Endothelial cell of umbilical vein (primary cell): Measurements from ENCODE around the gene NR2E3. TPM values are rescaled to one million over a fixed set of nuclear protein-coding genes. Genes with fewer than 3 reads are reported as not detected.
A peak's percentile ranks its signal among the peaks of the same experiment; 100 is the strongest.

Source experiments
- BruUV-seq: library from RNA; stranded (reverse); fragments of 400-500 nt; replicated peaks from 2 replicates; lab custom pipeline; 2021; lab: Mats Ljungman, UMichigan
- CTCF ChIA-PET: fragments of 300-600, 350-600 bp; sonication (Branson Sonifier 250); formaldehyde crosslinking; loops from one replicate; lab custom pipeline; 2021; ENCODE audit warnings: antibody characterized with exemption, inconsistent platforms; lab: Charles Lee
- POLR2A ChIA-PET: fragments of 300-600, 350-600 bp; sonication (Branson Sonifier 250); formaldehyde crosslinking; loops from one replicate; lab custom pipeline; 2021; ENCODE audit warnings: antibody characterized with exemption, inconsistent platforms; lab: Charles Lee
- DNase-seq: peaks from one replicate; pipeline ENCODE4 v3.0.0-alpha.2; 2011; ENCODE audit warnings: low read depth, low spot score
- FAIRE-seq: peaks from 2 replicates; lab custom pipeline; 2011; peaks lifted over from hg19 to GRCh38; lab: Jason Lieb, UNC
- H2AFZ ChIP-seq: 2 replicates; pipeline ENCODE4 v1.6.0; 2012; ENCODE audit warnings: low read depth, low read length, control low read depth, inconsistent platforms
- H3K27ac ChIP-seq: 2 replicates; pipeline ENCODE4 v1.5.1; 2011; ENCODE audit warnings: low read depth, mild to moderate bottlenecking, control low read depth, low read length, moderate library complexity; ENCODE audit not compliant: insufficient read depth
- H3K27me3 ChIP-seq, 2 experiments: 2 replicates each; pipeline versions ENCODE4 v1.6.0 to v1.6.1; 2011; ENCODE audit warnings: low read length in 2 of 2, mixed read lengths in 1 of 2; ENCODE audit not compliant: control insufficient read depth in 2 of 2, insufficient read depth in 2 of 2
- H3K36me3 ChIP-seq, 2 experiments: 2 replicates in 1 of 2; 3 replicates in 1 of 2; pipeline ENCODE4 v1.5.1; 2011; ENCODE audit warnings: low read length in 2 of 2, mild to moderate bottlenecking in 1 of 2, moderate library complexity in 1 of 2; ENCODE audit not compliant: control insufficient read depth in 2 of 2, insufficient read depth in 2 of 2; ENCODE audit errors: extremely low read depth in 1 of 2
- H3K4me1 ChIP-seq: 3 replicates; pipeline ENCODE4 v1.5.1; 2011; ENCODE audit warnings: mild to moderate bottlenecking, low read length; ENCODE audit not compliant: control insufficient read depth, insufficient read depth; ENCODE audit errors: extremely low read depth
- H3K4me2 ChIP-seq: 2 replicates; pipeline ENCODE4 v1.6.1; 2011; ENCODE audit warnings: low read length, control low read depth, mixed read lengths; ENCODE audit not compliant: insufficient read depth
- H3K4me3 ChIP-seq, 3 experiments: fragments of 200-600 bp in 1 of 3; sonication (generic), shearing (Covaris generic) in 1 of 3; replicated peaks in 1 of 3; 2 replicates each; pipeline ENCODE4 v1.5.1; 2011 to 2016; ENCODE audit warnings: control low read depth in 3 of 3, low read length in 3 of 3, mild to moderate bottlenecking in 2 of 3, inconsistent platforms in 1 of 3, low read depth in 1 of 3, moderate library complexity in 1 of 3; ENCODE audit not compliant: insufficient read depth in 1 of 3
- H3K79me2 ChIP-seq: 2 replicates; pipeline ENCODE4 v1.6.0; 2012; ENCODE audit warnings: low read length, inconsistent platforms; ENCODE audit not compliant: control insufficient read depth, insufficient read depth
- H3K9ac ChIP-seq: replicated peaks from 2 replicates; pipeline ENCODE3; 2011; ENCODE audit warnings: low read length, control low read depth; ENCODE audit not compliant: insufficient read depth; ENCODE audit errors: extremely low read depth
- H3K9me1 ChIP-seq: replicated peaks from 3 replicates; pipeline ENCODE4 v1.6.0; 2011; ENCODE audit warnings: mild to moderate bottlenecking, low read length; ENCODE audit not compliant: control insufficient read depth, insufficient read depth; ENCODE audit errors: extremely low read depth
- H3K9me3 ChIP-seq: replicated peaks from 2 replicates; pipeline ENCODE4 v1.5.1; 2012; ENCODE audit warnings: low read length, inconsistent platforms; ENCODE audit not compliant: control insufficient read depth, insufficient read depth
- H4K20me1 ChIP-seq: replicated peaks from 2 replicates; pipeline ENCODE3; 2011; ENCODE audit warnings: mild to moderate bottlenecking, low read length; ENCODE audit not compliant: control insufficient read depth, insufficient read depth; ENCODE audit errors: extremely low read depth
- JUN ChIP-seq: IDR thresholded peaks from 2 replicates; pipeline ENCODE4 v1.6.1; 2011; ENCODE audit warnings: borderline replicate concordance, low read depth; ENCODE audit not compliant: insufficient read length, insufficient read depth
- MYC ChIP-seq: IDR thresholded peaks from one replicate; pipeline ENCODE4 v1.6.1; 2011; ENCODE audit warnings: mild to moderate bottlenecking, low read depth, low read length
- POLR2AphosphoS5 ChIP-seq: IDR thresholded peaks from 2 replicates; pipeline ENCODE4 v1.6.1; 2012; ENCODE audit warnings: low read depth, mild to moderate bottlenecking, control low read depth, low read length, moderate library complexity; ENCODE audit not compliant: insufficient read depth
- dilution Hi-C: fragments of 300-500 bp; cut with MboI; formaldehyde crosslinking; loops from one replicate; pipeline ENCODE4 v1.15.0; 2019; ENCODE audit warnings: low sequenced_read_pairs; ENCODE audit not compliant: extremely low pct_ligation_motif_present
- intact Hi-C: fragments of 100-400 bp; cut with micrococcal nuclease; formaldehyde crosslinking; loops from one replicate; pipeline ENCODE4 v1.10.0; 2022
- polyA plus RNA-seq, 4 experiments: library from polyadenylated mRNA; depleted of rRNA in 3 of 4; stranded (reverse) in 3 of 4; unstranded in 1 of 4; fragments of >200 nt; gene quantifications; 2 replicates each; pipeline versions ENCODE4 v1.2.1 to v1.2.3, GENCODE V29; 2011 to 2012; ENCODE audit warnings: missing spikeins in 1 of 4
- total RNA-seq: library from RNA; stranded (reverse); gene quantifications from 2 replicates; pipeline ENCODE4 v1.2.3, GENCODE V29; 2021
- TF ChIP-seq, protein P1 (sequence below), 2 donors: IDR thresholded peaks; 1 replicate in 1 of 2; 2 replicates in 1 of 2; pipeline ENCODE4 v1.5.1; 2011; ENCODE audit warnings: low read length in 2 of 2, mild to moderate bottlenecking in 2 of 2, moderate library complexity in 2 of 2, control low read depth in 1 of 2, inconsistent platforms in 1 of 2, low read depth in 1 of 2; ENCODE audit not compliant: insufficient read depth in 1 of 2; ENCODE audit errors: extremely low read depth in 1 of 2
- TF ChIP-seq, protein P2 (sequence below): IDR thresholded peaks from 2 replicates; pipeline ENCODE4 v1.6.1; 2011; ENCODE audit not compliant: insufficient read depth, insufficient read length

NR2E3 gene
- total and polyA plus RNA-seq, 2 donors (not counting 3 experiments of a cell fraction or from before 2014, with no cell fraction given), result 0.04 to 0.38 TPM

DNA sequence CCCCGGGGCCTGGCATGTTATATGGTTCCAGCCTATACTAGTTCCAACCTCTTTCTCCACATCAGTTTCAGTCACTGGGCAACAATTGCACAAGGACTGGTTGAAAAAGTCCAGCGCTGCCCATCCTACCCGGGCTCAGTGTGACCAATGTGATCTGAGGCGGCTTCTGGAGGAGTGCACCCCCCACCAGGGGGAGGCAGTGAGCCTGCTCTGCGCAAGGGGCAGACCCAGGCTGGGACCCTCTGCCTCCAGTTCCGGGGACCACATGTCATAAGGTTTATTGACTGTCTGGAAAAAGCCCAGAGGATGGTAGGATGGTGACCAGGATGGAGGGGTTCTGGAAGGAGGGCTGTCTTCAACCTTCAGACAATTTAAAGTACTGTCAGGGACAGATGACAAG lies 25.6 kb upstream of the NR2E3 start:
- FAIRE-seq, result no peak
- TF ChIP-seq, protein P1, sequence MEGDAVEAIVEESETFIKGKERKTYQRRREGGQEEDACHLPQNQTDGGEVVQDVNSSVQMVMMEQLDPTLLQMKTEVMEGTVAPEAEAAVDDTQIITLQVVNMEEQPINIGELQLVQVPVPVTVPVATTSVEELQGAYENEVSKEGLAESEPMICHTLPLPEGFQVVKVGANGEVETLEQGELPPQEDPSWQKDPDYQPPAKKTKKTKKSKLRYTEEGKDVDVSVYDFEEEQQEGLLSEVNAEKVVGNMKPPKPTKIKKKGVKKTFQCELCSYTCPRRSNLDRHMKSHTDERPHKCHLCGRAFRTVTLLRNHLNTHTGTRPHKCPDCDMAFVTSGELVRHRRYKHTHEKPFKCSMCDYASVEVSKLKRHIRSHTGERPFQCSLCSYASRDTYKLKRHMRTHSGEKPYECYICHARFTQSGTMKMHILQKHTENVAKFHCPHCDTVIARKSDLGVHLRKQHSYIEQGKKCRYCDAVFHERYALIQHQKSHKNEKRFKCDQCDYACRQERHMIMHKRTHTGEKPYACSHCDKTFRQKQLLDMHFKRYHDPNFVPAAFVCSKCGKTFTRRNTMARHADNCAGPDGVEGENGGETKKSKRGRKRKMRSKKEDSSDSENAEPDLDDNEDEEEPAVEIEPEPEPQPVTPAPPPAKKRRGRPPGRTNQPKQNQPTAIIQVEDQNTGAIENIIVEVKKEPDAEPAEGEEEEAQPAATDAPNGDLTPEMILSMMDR (IDR thresholded peaks at IDR 0.05; ENCODE audit: extremely low read depth in 1 of 2, insufficient read depth in 1 of 2, low read depth in 1 of 2, low read length in 2 of 2), result peak; percentile 33 to 36
- no peak for TF ChIP-seq JUN

DNA sequence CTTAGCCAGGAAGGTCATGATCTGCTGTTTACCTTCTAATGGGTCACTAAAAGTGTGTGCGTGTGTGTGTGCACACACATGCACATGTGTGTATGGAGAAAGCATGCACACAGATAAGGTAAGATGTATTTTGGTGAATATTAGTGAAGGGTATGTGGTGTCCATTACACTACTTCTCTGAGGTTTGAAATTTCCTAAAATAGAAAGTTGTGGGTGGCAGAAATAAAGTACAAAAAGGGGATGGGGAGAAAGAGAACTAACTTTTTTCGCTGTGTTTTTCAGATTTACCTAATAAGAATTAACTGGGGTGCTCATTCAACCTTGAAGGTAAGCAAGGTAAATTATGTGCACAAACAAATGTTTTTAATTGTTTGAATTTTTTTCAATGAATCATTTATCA lies 24.4 kb upstream of the NR2E3 start:
- ChIA-PET CTCF (interaction anchor here (1.0 to 1.1 kb wide), 2 partner anchors 24 to 33 kb away, joined by 3 to 5 read pairs; no protein-coding TSS in a partner anchor), POLR2A (no interaction called here)
- Histone ChIP-seq H3K27ac (no peak overlapping the region), H3K4me2 (no peak overlapping the region), H3K79me2 (no peaks in the 10 kb centered on the region), H3K36me3 (no peaks in the 10 kb centered on the region), H3K9me1 (no peaks in the 10 kb centered on the region), H4K20me1 (no peaks in the 10 kb centered on the region), H3K4me3 (no peak overlapping the region), H2AFZ (no peak overlapping the region), H3K27me3 (no peaks in the 10 kb centered on the region), H3K4me1 (peaks cover 36% of the 10 kb centered on the region), H3K9ac (no peak overlapping the region), H3K9me3 (no peaks in the 10 kb centered on the region)
- TF ChIP-seq, protein P2, sequence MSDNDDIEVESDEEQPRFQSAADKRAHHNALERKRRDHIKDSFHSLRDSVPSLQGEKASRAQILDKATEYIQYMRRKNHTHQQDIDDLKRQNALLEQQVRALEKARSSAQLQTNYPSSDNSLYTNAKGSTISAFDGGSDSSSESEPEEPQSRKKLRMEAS, result no peak
- TF ChIP-seq POLR2AphosphoS5, result no peak
- no peak for TF ChIP-seq MYC
- TF ChIP-seq JUN, result no peak
- TF ChIP-seq, protein P1 (IDR thresholded peaks at IDR 0.05; ENCODE audit: extremely low read depth in 1 of 2, insufficient read depth in 1 of 2, low read depth in 1 of 2, low read length in 2 of 2), result no peak
- FAIRE-seq, result no peak
- dilution Hi-C loops (no loop called here), intact Hi-C loops (no loop called here)
- no peak for DNase-seq
- BruUV-seq, result no TSS peak

More for the DNA sequence above, 25.6 kb upstream of the NR2E3 start:
- Histone ChIP-seq H3K4me1 (peaks cover 35% of the 10 kb centered on the region), H3K4me2 (no peak overlapping the region), H3K27ac (no peak overlapping the region), H3K79me2 (no peaks in the 10 kb centered on the region), H3K4me3 (no peak overlapping the region), H3K27me3 (no peaks in the 10 kb centered on the region), H3K9me1 (no peaks in the 10 kb centered on the region), H4K20me1 (no peaks in the 10 kb centered on the region), H2AFZ (no peak overlapping the region), H3K9ac (no peak overlapping the region), H3K36me3 (no peaks in the 10 kb centered on the region), H3K9me3 (no peaks in the 10 kb centered on the region)
- dilution Hi-C loops (no loop called here), intact Hi-C loops (no loop called here)
- DNase-seq, result no peak
- ChIA-PET CTCF (interaction anchor here (1.3 to 2.6 kb wide), 4 partner anchors 8 to 41 kb away, joined by 3 to 16 read pairs (median 9); no protein-coding TSS in a partner anchor), POLR2A (no interaction called here)
- no TSS peak for BruUV-seq
